ENCODE data around the gene JAZF1. TPM values are rescaled to one million over a fixed set of nuclear protein-coding genes. Genes with fewer than 3 reads are reported as not detected.

The JAZF1 gene
- total and polyA plus RNA-seq, 9 of the 15 experiments (the other 6 are each of a cell fraction or from before 2014, with no cell fraction given), result 0.04 to 0.64 (median 0.11) TPM; not detected in 3

- Histone ChIP-seq H2AFZ (ENCODE audit: low read depth, low read length) (no peak overlapping the region), H4K20me1 (replicated peaks; ENCODE audit: control insufficient read depth, insufficient read depth, low read length) (no peaks in the 10 kb centered on the region), H3K9ac (ENCODE audit: insufficient read depth in 1 of 2, low read depth in 2 of 2, low read length in 2 of 2) (no peak overlapping the region), H3K4me3 (no peak overlapping the region), H3K27ac (ENCODE audit: extremely low read depth, low read depth, low read length) (no peak overlapping the region), H3K9me1 (ENCODE audit: control insufficient read depth, insufficient read depth, low read length) (no peaks in the 10 kb centered on the region), H3K27me3 (ENCODE audit: control insufficient read depth in 2 of 2, insufficient read depth in 2 of 2, low read length in 2 of 2) (no peaks in the 10 kb centered on the region), H3K4me2 (ENCODE audit: insufficient read depth, low read length) (no peak overlapping the region), H3K36me3 (ENCODE audit: control insufficient read depth, insufficient read depth, low read length) (no peaks in the 10 kb centered on the region), H3K9me3 (replicated peaks; ENCODE audit: control insufficient read depth, insufficient read depth, low read depth, low read length) (no peaks in the 10 kb centered on the region), H3K4me1 (replicated peaks in 1 of 2; ENCODE audit: control insufficient read depth in 2 of 2, insufficient read depth in 2 of 2, low read length in 2 of 2) (no peaks in the 10 kb centered on the region), H3K79me2 (ENCODE audit: control insufficient read depth, insufficient read depth, low read length) (no peaks in the 10 kb centered on the region)
- POLR2A ChIA-PET, result no interaction called here
- DNase-seq (ENCODE audit: extremely low read depth in 1 of 4, low spot score in 3 of 4) (no peak), FAIRE-seq (no peak), ATAC-seq (no peak)
- no TSS peak for BruUV-seq (replicated peaks)
- in situ Hi-C loops (cut with MboI), result no loop called here
- CTCF ChIA-PET (ENCODE audit: low intra/inter-chr PET ratio), result no interaction called here
- intact Hi-C loops (cut with micrococcal nuclease), result no loop called here
- WGBS (ENCODE audit: insufficient coverage, low coverage, missing lambda C conversion rate), result 0% methylated on average over 2 of the region's 2 CpGs
- TF ChIP-seq MYC (IDR thresholded peaks at IDR 0.05; ENCODE audit: low read depth, low read length), result no peak
- no peak for TF ChIP-seq MYC (CRISPR knock-in tag; IDR thresholded peaks at IDR 0.05; ENCODE audit: borderline replicate concordance, low read depth)
- no peak for TF ChIP-seq ZNF398 (CRISPR knock-in tag; IDR thresholded peaks at IDR 0.05)
- no peak for TF ChIP-seq MCM5 (IDR thresholded peaks at IDR 0.05; ENCODE audit: low read depth)
- no peak for TF ChIP-seq U2AF1 (optimal IDR thresholded peaks at IDR 0.05; ENCODE audit: low read depth, low read length)
- no peak for TF ChIP-seq E2F6 (IDR thresholded peaks at IDR 0.05; ENCODE audit: borderline replicate concordance in 1 of 2, extremely low read depth in 1 of 2, insufficient read depth in 1 of 2, insufficient read length in 1 of 2, low read depth in 1 of 2, low read length in 1 of 2, poor library complexity in 1 of 2, severe bottlenecking in 1 of 2)
- TF ChIP-seq ATF3 (IDR thresholded peaks at IDR 0.05), result no peak
- TF ChIP-seq ATF3 (CRISPR knock-in tag; conservative IDR thresholded peaks at IDR 0.05), result no peak
- TF ChIP-seq ZNF217 (CRISPR knock-in tag; IDR thresholded peaks at IDR 0.05), result no peak
- no peak for TF ChIP-seq KLF10 (CRISPR knock-in tag; IDR thresholded peaks at IDR 0.05)
- no peak for TF ChIP-seq ZNF436 (CRISPR knock-in tag; IDR thresholded peaks at IDR 0.05)
- no peak for TF ChIP-seq ETV5 (CRISPR knock-in tag; IDR thresholded peaks at IDR 0.05; ENCODE audit: low read depth)
- TF ChIP-seq BMI1 (IDR thresholded peaks at IDR 0.05; ENCODE audit: low read length), result no peak
- no peak for TF ChIP-seq FOXK2 (conservative IDR thresholded peaks at IDR 0.05 in 1 of 2, IDR thresholded peaks at IDR 0.05 in 1 of 2; ENCODE audit: low read depth in 2 of 2)
- no peak for TF ChIP-seq TRIM24 (IDR thresholded peaks at IDR 0.05)
- TF ChIP-seq DEAF1 (CRISPR knock-in tag; IDR thresholded peaks at IDR 0.05), result no peak
Measured at GRCh38 chr7:28208506-28208905, 27.9 kb upstream of the JAZF1 start.

Measured in K562 (cell line).